NK-92 (cell line): Measurements from ENCODE around the gene TMEM61.

Experiments used
- DNase-seq: peaks from one replicate; lab custom pipeline; 2025; ENCODE audit not compliant: unreplicated experiment; lab: John Stamatoyannopoulos, UW

The TMEM61 gene

DNA sequence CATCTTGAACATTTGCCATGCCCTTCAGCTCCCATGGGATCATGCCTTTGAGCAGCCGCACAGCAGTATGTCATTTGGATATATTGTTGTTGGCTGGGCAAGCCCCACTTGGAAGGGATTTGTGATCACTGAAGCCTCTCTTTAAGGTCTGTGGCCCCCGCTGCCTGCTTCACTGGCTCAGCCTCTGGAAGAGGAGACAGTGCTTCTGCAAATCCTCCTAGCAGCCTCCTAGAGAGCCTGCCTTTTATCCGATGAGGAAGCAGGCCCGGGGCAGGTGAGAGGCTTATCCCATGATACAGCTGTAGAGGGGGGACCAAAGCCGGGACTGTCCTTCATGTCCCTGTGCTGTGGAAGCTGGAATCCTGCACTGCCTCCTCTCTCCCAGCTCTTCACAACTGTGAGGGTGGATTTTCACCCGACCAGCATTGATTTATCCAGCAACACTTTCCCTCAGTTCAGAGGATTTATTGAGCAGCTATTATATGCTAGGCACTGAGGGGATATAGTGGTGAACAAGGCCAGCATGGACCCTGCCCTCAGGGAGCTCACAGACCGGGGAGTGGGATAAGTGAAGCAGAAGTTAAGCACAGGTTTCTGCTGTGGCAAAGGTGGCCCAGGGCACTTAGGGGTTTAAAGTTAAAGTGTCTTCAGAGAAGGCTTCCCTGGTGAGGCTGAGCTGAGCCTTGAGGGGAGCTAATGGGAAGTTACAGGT, 3.9 kb downstream of the TMEM61 start:
- no peak for DNase-seq

DNA sequence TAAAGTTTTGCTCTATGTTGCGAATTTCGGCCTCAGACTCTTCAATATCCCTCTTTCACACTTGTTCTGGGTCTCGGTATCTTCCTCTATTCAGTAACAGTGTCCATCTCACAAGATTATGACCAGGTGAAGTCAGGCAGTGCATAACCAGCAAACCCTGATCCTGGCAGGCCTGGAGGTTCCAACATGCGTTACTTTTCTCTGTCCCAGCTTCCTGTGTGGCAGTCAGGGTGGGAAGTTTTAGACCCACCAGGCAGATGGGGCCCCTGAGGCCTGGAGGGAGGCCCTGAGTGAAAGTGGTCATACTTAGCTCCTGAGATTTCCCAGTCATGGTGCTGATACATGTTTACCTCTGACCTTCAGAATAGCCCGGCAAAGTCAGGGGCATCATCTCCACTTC, 5.1 kb downstream of the TMEM61 start:
- no peak for DNase-seq

GRCh38 chr1:54986025-54986424, 5.6 kb downstream of the TMEM61 start:
- no peak for DNase-seq

DNA sequence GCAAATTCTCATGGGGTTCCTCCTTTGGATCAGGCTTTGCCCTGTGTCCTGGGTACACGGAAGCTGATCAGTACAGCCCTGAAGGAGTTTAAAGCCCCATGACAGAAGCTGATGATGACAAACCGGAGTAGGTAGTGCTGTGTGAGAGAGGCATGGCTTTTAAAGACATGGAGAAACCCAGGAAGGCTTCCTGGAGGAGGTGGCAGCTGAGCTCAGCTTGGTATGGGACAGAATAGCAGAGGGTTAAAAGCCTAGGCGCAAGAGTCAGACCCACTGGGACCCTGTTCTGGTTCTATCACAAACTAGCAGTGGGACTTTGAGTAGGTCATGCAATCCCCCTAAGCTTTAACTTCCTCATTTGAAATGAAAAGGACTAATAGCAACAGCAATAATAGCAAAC, 6.1 kb downstream of the TMEM61 start:
- no peak for DNase-seq

DNA sequence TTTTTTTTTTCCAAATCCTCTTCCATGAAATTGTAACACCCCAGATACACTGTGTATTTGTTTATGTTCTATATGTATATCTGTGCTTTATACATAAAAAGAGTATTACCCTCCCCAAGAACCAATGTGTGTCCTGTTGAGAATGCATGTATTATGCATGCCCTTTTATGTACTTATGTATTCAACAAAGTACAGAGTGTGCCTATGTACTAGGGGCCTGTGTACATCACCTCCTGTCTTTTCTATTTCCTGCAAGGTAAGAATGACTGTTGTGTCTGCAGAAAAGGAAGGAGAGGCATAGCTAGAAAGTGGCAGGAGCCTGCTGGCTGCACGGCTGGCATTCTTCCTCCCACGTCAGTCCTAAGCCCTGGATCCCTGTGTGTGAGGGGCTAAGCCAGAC, 7.0 kb downstream of the TMEM61 start:
- DNase-seq = no peak

GRCh38 chr1:54987919-54988705, 7.7 kb downstream of the TMEM61 start:
- DNase-seq = no peak

DNA sequence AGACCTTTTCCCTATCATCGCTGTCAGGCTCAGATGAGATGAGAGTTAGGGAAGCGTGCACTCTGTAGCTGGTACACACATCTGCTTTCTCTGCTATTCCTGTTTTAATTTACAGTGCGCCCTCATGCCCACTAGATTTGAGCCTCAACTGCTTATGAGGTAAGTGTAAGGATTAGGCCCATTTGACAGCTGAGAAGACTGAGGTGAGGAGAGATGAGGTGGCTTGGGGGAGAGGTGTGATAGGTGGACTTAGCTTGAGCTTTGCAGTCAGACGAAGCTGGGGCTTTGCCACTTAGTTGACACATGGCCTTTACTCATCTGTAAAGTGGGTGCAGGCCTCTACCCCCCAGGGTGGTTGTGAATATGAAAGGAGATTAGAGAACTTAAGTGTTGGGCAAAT, 8.5 kb downstream of the TMEM61 start:
- no peak for DNase-seq

- no peak for DNase-seq
Measured at GRCh38 chr1:54989473-54989872, 9.0 kb downstream of the TMEM61 start.

- no peak for DNase-seq
Measured at GRCh38 chr1:54989968-54990810, 9.8 kb downstream of the TMEM61 start.

DNA sequence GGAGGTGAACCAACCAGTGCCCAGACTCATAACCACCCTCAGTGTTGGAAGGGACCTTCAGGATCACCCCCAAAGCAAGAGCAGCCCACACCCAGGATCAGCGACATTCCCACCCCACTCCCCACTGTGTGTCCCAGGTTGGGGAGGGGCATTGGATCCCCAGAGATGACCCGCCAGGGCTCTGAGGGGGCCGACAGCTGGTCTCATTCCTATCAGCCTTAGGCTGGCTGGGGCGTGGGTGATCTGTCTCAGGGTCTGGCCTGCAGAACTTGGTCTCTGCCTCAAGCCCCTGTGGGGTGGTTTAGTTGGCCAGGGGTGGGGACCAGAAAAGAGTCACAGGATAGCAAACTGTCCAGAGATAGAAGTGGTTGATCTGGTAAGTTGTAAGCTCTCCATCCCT, 10.5 kb downstream of the TMEM61 start:
- no peak for DNase-seq

DNA sequence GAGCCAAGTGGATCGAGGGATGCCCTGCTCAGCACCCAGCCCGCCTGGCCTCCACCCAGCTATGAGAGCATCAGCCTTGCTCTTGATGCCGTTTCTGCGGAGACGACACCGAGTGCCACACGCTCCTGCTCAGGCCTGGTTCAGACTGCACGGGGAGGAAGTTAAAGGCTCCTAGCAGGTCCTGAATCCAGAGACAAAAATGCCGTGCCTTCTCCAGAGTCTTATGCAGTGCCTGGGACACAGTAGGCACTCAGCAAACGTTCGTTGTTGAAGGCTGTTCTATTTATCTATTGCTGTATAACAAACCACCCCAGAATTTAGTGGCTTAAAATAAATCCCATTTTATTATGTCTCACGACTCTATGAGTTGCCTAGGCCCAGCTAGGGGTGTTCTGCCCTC, 11.5 kb downstream of the TMEM61 start:
- DNase-seq = no peak

DNA sequence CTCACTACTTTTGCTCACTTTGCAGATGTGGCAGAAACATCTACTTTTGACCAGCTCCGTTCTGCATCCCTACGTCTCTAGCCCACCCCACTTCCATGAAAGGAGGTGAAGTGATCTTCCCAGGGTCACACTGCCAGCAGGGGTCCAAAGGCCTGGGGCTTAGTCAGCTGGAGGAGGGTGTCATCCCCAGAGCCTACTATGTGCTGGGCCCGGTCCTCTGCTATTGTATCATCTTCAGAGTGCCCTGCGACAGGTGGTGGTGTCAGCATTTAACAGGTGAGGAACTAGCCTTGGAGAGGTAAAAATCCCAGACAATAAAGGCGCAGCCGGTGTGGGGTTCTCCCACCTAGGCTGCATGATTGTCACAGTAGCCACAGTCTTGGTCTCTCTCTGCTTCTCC, 12.7 kb downstream of the TMEM61 start:
- no peak for DNase-seq

DNA sequence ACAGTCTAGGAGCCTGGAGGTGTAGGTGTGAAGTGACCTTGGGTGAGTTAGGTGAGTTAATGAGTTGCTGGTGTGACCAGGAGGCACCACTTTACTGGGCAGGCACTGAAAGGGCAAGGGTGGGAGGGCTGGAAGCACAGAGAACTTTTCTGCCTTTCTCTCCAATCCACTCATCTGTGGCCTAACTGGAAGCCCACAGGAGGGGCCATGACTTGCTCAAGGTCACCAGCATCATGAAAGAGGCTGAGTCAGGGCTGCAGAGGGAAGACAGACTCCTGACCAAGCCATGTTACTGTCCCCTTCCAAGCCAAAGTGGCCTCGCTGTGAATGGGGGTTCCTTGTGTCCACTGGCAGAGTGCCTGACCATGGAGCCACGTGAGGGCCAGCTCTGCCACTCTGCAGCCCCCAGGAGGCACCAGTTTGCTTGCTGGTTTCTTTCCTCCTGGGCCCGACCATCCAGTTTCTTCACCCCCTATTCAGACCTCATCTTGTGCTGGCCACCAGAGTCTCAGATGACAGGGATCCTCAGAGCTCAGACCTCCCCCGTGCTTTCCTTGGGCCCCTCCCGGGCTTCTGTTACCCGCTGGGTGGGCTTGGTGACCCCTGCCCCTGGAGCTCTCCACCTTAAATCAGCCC, 14.0 kb downstream of the TMEM61 start:
- no peak for DNase-seq

DNA sequence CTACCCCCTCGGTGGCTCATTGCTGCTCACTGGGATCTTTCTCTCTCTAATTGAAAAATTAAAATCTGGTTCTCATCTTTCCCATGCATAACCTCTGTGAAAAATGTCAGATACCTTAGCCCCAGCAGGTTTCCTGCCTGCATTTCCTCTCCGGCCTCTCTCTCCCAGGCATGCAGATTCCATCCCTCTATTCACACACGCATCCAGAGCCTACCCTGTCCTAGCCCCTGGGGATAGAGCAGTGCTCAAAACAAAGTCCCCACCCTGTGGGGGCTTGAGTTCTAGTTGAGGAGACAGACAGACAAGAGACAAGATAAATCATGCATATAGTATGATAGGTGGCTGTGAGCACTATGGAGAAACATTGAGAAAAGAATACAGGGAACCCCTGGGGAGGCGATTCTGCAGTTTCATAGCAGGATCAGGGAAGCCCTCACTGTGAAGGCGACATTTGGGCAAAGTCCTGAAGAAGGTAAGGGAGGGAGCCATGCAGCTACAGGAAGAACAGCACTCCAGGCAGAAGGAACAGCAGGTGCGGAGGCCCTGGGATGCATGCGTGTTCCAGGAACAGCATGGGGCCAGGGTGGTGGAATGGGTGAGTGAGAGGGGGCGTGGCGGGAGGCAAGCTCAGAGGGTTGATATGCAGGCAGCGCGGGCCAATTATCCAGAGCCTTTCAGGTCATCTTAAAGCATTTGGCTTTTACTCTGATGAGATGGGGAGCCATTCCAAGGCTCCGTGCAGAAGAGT, 14.8 kb downstream of the TMEM61 start:
- no peak for DNase-seq

- no peak for DNase-seq
Measured at GRCh38 chr1:54995835-54996234, 15.4 kb downstream of the TMEM61 start.

DNA sequence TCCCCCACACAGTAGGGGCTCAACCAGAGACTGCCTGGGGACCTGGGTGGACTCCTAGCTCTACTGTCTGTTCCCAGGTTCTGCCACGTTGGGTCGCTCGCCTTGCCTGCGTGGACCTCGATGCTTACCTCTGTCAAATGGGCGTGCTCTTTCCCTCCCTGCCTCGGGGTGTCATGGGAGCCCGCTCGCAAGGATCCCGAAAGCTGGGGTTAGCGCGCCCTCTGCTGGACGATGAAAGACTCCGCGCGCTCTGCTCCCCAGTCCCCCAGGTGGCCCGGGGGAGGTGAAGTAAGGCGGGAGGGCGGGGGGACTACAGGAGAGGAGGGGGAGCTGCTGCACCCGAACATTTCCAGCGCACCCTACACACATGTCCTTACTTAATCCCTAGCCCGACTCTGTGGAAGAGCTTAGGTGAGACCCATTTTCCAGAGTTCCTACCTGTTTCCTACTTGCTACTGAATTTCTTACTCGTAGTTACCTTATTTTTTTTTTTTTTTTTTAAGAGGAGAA, 16.0 kb downstream of the TMEM61 start:
- no peak for DNase-seq

DNA sequence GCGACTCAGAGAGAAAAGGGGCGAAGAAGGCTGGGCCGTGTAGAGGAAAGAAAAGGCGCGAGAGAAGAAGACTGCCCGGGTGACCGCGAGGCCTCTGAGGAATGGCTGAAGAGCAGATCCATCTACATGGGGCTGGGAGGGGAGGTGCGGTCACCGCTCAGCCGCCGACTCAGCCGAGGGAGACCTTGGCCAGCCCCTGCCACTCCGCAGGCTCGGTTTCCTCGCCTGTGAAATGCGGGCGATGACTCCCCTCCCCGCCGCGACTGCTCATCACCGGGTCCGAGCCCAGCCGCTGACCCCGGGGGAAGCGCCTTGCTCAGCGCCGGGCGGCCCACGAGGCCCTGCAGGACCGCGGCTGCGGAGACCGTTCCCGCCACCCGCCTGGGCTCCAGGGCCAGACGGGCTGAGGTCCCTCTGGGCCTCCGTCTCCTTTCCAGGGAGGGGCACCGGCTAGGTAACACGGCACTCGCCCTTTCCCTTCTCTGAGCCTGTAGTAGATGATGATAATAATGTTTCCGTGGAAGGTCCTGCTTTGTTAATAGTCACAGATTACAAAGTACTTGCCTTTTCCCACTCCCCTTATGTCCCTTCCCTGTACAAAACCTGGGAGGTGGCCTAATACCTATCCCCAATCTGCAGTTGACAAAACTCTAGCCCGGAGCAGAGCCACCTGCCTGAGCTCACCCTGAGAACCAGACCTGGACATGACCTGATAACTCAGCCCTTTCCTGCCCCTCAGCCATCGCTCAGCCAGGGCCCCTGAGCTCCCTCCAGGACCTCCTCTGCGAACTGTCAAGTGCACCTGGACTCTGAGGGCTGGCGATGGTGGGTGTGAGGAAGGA, 16.7 kb downstream of the TMEM61 start:
- no peak for DNase-seq

- DNase-seq = no peak
Measured at GRCh38 chr1:54997711-54997986, 17.2 kb downstream of the TMEM61 start.

DNA sequence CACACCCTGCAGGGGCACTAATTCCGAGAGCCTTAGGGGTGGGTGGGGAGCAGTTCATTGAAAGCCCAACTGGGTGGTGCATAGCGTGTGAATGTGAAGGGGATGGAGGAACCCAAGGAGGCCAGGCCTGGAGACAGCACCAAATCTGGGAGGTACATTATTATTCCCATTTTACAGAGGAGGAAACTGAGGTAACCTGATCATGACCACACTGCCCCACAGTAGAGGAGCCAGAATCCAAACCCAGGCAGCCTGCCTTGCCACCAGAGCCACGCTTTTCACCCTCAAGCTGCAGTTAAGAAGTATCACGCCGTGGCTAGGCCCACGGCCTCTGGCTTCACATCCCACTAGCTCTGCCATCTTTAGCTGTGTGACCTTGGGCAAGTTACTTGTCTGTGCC, 17.7 kb downstream of the TMEM61 start:
- no peak for DNase-seq

DNA sequence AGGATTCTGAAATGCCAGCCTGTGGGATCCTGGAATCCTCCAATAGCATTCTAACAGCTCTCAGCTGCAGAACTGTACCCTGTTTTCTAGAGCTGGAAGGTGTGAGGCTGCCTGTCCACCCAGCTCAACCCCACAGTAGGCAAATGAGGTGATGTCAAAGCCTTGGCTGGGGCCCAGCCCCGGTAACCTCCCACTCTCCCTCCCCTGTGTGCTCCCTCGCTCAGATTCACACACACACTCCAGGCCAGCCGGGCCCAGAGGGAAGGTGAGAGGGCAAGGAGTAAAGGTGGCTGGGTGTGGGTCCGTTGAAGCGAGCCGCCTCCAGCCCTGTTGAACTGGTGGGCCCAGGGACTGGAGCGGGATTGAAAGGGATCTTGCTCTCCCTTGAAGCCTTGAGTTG, 18.2 kb downstream of the TMEM61 start, which contains the start of gene BSND:
Gene BSND (plus strand): TSS at position 257 of the 400 bp plus-strand sequence. CDS start 254 bp downstream, outside the sequence.
- DNase-seq = no peak
